Stomach (tissue), 9 donors: ENCODE data around the gene RHO. TPM values are rescaled to one million over a fixed set of nuclear protein-coding genes. Genes with fewer than 3 reads are reported as not detected.
"Not testable (repeated sequence)": the region's sequence is repeated elsewhere in the genome, so short reads cannot be mapped to it uniquely, and the experiment has no call there.

Experiments used
- DNase-seq, 2 donors: peaks; one replicate each; pipeline versions ENCODE4 v3.0.0 to v3.0.0-alpha.2; 2013 to 2019
- H3K27ac ChIP-seq, 5 donors: fragments of 200-600 bp in 4 of 5; sonication (generic) in 4 of 5; one replicate each; pipeline ENCODE4 v1.5.1; 2013 to 2019; ENCODE audit warnings: mild to moderate bottlenecking in 1 of 5, moderate library complexity in 1 of 5
- H3K27me3 ChIP-seq, 3 donors: fragments of 200-600 bp; sonication (generic); one replicate each; pipeline ENCODE4 v1.5.1; 2017 to 2019; ENCODE audit warnings: mixed run types in 1 of 3
- H3K36me3 ChIP-seq, 4 donors: fragments of 200-600 bp; sonication (generic); 1 replicate in 3 of 4; 2 replicates in 1 of 4; pipeline ENCODE4 v1.5.1; 2016 to 2019
- H3K4me1 ChIP-seq, 4 donors: fragments of 200-600 bp; sonication (generic); one replicate each; pipeline ENCODE4 v1.5.1; 2016 to 2019
- H3K4me3 ChIP-seq, 4 donors: fragments of 200-600 bp; sonication (generic) in 3 of 4; one replicate each; pipeline ENCODE4 v1.5.1; 2016 to 2019; ENCODE audit warnings: mild to moderate bottlenecking in 1 of 4
- H3K9me3 ChIP-seq, 4 donors: fragments of 200-600 bp; sonication (generic); one replicate each; pipeline ENCODE4 v1.5.1; 2016 to 2019
- CTCF ChIP-seq, 7 experiments: fragments of 450-650 bp in 4 of 7; fragments of 200-600 bp in 3 of 7; sonication (generic) in 3 of 7; IDR thresholded peaks; one replicate each; pipeline ENCODE4 v1.5.1; 2016 to 2019; ENCODE audit warnings: antibody characterized with exemption in 7 of 7, control low read depth in 2 of 7, mild to moderate bottlenecking in 1 of 7
- EP300 ChIP-seq: sonication (generic); formaldehyde crosslinking; IDR thresholded peaks from one replicate; pipeline ENCODE4 v1.6.1; 2017; ENCODE audit warnings: antibody characterized with exemption
- POLR2A ChIP-seq, 4 donors: fragments of 450-650 bp; IDR thresholded peaks; one replicate each; pipeline ENCODE4 v1.6.1; 2016; ENCODE audit warnings: antibody characterized with exemption in 4 of 4, control low read depth in 2 of 4, mild to moderate bottlenecking in 1 of 4, moderate library complexity in 1 of 4
- POLR2AphosphoS5 ChIP-seq, 3 donors: sonication (generic); formaldehyde crosslinking; IDR thresholded peaks; one replicate each; pipeline ENCODE4 v1.6.1; 2016; ENCODE audit warnings: antibody characterized with exemption in 3 of 3
- WGBS, 5 donors: extraction: QIAGEN DNeasy Blood & Tissue Kit in 3 of 5; methylation state at CpG; one replicate each; pipeline versions ENCODE4 v1.1.5 to v1.1.7; 2013 to 2018; 5-methylcytosine and 5-hydroxymethylcytosine counted together
- intact Hi-C: fragments of 100-400 bp; cut with DNase I; formaldehyde crosslinking; loops from one replicate; pipeline ENCODE4 v1.15.1; 2023; ENCODE audit warnings: low total_unique reads
- polyA plus RNA-seq, 3 donors: library from polyadenylated mRNA; stranded (reverse); fragments of 200-250 nt; gene quantifications; one replicate each; pipeline ENCODE4 v1.2.3, GENCODE V29; 2013
- total RNA-seq, 5 donors: library from RNA; depleted of rRNA; stranded (reverse); fragments of >200 nt; gene quantifications; one replicate each; pipeline versions ENCODE4 v1.1.0 to v1.2.3, GENCODE V29; 2014 to 2016
- donor health status: healthy with polysubstance abuse.
- donor health status: Bipolar disorder and iron deficiency.
- donor health status: healthy.

The RHO gene
- total and polyA plus RNA-seq, 8 donors: not detected

GRCh38 chr3:129543999-129544398, 15.6 kb downstream of the RHO start:
- intact Hi-C loops: no loop called here
- TF ChIP-seq POLR2A (IDR thresholded peaks at IDR 0.05) (no peak), CTCF (IDR thresholded peaks at IDR 0.05) (no peak), EP300 (no peak), POLR2AphosphoS5 (IDR thresholded peaks at IDR 0.05) (no peak)
- WGBS, 5 donors: 83 to 89% (median 86%) methylated on average over 9 of the region's 9 CpGs
- no peaks in the 10 kb centered on the region for H3K4me1 ChIP-seq
- H3K27ac ChIP-seq: no peak overlapping the region
- H3K4me3 ChIP-seq: no peak overlapping the region
- no peaks in the 10 kb centered on the region for H3K27me3 ChIP-seq
- no peaks in the 10 kb centered on the region for H3K36me3 ChIP-seq
- no peaks in the 10 kb centered on the region for H3K9me3 ChIP-seq
- DNase-seq: no peak

- H3K4me3 ChIP-seq, H3K36me3 ChIP-seq, H3K27ac ChIP-seq, H3K9me3 ChIP-seq, H3K4me1 ChIP-seq, DNase-seq, intact Hi-C loops, H3K27me3 ChIP-seq: not testable (repeated sequence)
- WGBS, 5 donors: 87 to 92% (median 90%) methylated on average over 3 of the region's 3 CpGs
Measured at GRCh38 chr3:129545951-129546350, 17.5 kb downstream of the RHO start.

GRCh38 chr3:129547241-129547640, 18.8 kb downstream of the RHO start:
- no peak for DNase-seq
- intact Hi-C loops: no loop called here
- WGBS, 5 donors: 92 to 96% (median 94%) methylated on average over 11 to 24 of the region's 24 CpGs
- H3K36me3 ChIP-seq: no peaks in the 10 kb centered on the region
- TF ChIP-seq POLR2AphosphoS5 (IDR thresholded peaks at IDR 0.05): no peak
- TF ChIP-seq EP300: no peak
- no peak for TF ChIP-seq CTCF (IDR thresholded peaks at IDR 0.05)
- TF ChIP-seq POLR2A (IDR thresholded peaks at IDR 0.05): no peak
- H3K27me3 ChIP-seq: no peaks in the 10 kb centered on the region
- H3K27ac ChIP-seq: no peak overlapping the region
- no peaks in the 10 kb centered on the region for H3K9me3 ChIP-seq
- H3K4me3 ChIP-seq: no peak overlapping the region
- no peaks in the 10 kb centered on the region for H3K4me1 ChIP-seq

- DNase-seq: no peak
- intact Hi-C loops: no loop called here
- H3K36me3 ChIP-seq: no peaks in the 10 kb centered on the region
- no peak overlapping the region for H3K4me3 ChIP-seq
- no peaks in the 10 kb centered on the region for H3K27me3 ChIP-seq
- H3K4me1 ChIP-seq: peaks cover 0 to 6% (median 2%) of the 10 kb centered on the region in 4 donors
- H3K9me3 ChIP-seq: no peaks in the 10 kb centered on the region
- 81 to 92% (median 88%) methylated on average over 15 to 19 of the region's 19 CpGs for WGBS, 5 donors
- H3K27ac ChIP-seq: no peak overlapping the region
- no peak for TF ChIP-seq POLR2AphosphoS5 (IDR thresholded peaks at IDR 0.05)
- no peak for TF ChIP-seq POLR2A (IDR thresholded peaks at IDR 0.05)
- TF ChIP-seq CTCF (IDR thresholded peaks at IDR 0.05): no peak
- no peak for TF ChIP-seq EP300
Measured at GRCh38 chr3:129548104-129548965, 19.9 kb downstream of the RHO start.
